Muscle of arm (tissue), 12 donors: Measurements from ENCODE around the gene CSF1. TPM values are rescaled to one million over a fixed set of nuclear protein-coding genes. Genes with fewer than 3 reads are reported as not detected.

Experiments
- DNase-seq: peaks from one replicate; pipeline ENCODE4 v3.0.0-alpha.2; 2013
- polyA plus RNA-seq, 12 donors: library from polyadenylated mRNA; unstranded; fragments of 120-200 nt; gene quantifications; one replicate each; pipeline ENCODE4 v1.2.1, GENCODE V29; 2013; ENCODE audit not compliant: insufficient read length in 12 of 12

Gene CSF1
- polyA plus RNA-seq, 12 donors: 6.0 to 17.8 (median 8.8) TPM; not detected in 1

DNA sequence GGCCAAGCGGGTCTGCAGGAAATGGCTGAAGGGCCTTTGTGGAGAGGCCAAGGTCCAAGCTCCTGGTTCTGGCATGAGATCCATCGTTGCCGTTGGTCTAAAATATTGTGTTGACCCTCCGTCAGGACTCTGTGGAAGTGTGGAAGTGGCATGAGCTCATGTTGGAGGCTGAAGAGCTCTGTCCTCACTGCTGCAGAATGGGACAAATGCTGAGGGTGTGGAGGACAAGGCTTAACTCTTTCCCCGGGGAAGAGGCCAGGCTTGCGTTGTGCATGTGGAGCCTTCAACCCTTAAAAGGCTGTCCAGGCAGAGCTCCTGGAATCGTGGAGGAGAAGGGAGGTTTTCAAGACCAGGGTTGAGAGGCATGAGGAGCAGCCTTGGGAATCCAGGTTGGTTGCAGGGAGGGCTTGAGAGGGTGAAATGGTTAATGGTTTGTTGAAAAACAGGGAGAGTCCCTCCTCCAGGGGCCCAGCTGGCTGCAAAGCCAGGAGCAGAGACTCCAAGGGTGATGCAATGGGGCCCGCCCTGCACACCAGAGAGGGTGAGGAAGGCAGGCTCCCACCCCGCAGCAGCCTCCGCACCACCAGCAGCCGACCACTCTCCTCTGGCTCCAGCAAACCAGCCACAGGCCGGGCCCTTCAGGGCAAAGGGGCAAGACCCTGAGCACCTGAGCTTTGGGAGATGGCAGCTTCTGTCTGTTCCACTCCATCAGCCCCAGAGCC, 67.2 kb downstream of the CSF1 start:
- no peak for DNase-seq

DNA sequence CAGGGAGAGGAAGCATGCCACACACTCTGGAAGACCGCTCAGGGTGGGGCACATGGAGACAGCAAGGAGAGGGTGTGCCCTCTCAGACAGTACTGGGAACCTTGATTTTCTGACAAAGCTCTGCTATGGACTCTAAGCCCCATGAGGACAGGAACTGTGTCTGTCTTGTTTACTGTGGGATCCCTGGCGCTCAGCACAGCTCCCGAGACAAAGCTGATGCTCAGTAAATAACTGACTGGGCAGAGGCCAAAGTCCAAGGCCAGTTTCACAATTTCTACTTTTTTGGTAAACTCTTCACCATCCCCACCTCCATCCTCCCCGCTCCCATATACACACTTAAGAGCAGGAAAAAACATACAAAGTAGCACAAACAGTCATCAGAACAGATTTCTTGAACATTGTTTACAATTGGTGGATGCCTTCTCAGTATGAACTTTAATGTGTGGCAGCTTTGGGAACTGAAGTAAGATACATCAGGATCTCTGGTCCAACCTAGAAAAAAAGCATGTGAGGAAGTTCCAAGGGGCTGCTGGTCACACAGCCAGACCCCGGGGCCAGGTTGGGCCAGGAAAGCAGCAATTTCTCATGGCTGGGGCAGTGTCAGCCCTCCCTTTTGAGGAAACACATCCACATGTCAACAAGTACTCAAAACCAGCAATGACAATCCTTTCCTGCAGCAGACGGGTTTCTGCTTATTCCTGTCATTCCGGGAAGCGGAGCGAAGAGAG, 68.3 kb downstream of the CSF1 start:
- DNase-seq: no peak

DNA sequence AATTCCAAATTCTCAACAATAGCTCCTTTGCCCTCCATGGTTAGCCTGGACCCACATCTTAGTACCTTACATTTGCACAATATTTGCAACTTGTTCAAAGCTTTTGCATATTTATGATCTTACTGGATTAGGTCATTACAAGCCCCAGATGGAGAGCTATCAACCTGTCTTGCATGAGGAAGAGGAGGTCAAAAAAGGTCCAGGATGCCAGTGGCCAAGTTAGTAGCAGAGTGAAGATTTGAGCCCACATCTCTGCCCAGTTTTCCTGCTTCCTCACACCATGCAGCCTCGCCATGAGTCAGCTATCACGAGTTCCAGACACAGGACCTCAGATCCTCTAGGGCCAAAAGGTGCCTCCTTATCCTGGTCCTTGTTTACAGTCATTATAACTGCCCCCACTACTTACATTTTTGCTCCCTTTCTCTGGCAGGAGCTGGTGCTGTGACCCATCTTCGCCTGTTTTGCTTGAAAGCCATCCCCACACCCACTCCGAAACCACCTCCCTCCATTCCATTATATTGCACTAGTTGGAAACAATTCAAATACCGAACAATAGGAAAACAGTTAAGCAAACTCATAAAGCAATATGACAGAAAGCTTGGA, 68.9 kb downstream of the CSF1 start:
- no peak for DNase-seq

Other genes starting within 250 kb of the CSF1 start
- 100 to 1,000 TPM in 11 of 12 donors, not detected in 1; 122 to 195 (median 169) TPM for gene GSTM2, start 242.8 kb upstream of the CSF1 start, polyA plus RNA-seq
- 10 to 100 TPM in 6 of 12 donors, 1 to 10 TPM in 2, under 1 TPM in 3, not detected in 1; 0.39 to 89.9 (median 48.3) TPM for gene GSTM1, start 223.0 kb upstream of the CSF1 start, polyA plus RNA-seq
- 10 to 100 TPM in 11 of 12 donors, not detected in 1; 10.2 to 32.5 (median 24.9) TPM for gene GSTM5, start 198.6 kb upstream of the CSF1 start, polyA plus RNA-seq
- 10 to 100 TPM in 11 of 12 donors, not detected in 1; 17.8 to 60.4 (median 38.3) TPM for gene GSTM3, start 169.8 kb upstream of the CSF1 start, polyA plus RNA-seq
- 10 to 100 TPM in 1 of 12 donors, under 1 TPM in 3, not detected in 8; 0.05 to 15.0 (median 0.31) TPM for gene EPS8L3, start 146.9 kb upstream of the CSF1 start, polyA plus RNA-seq
- gene AHCYL1, start 73.9 kb downstream of the CSF1 start, polyA plus RNA-seq: 10 to 100 TPM in 11 of 12 donors, not detected in 1; 37.6 to 68.3 (median 42.7) TPM
- gene STRIP1, start 123.8 kb downstream of the CSF1 start, polyA plus RNA-seq: 10 to 100 TPM in 11 of 12 donors, not detected in 1; 25.2 to 37.0 (median 28.9) TPM
- 1 to 10 TPM in 1 of 12 donors, under 1 TPM in 1, not detected in 10; 0.10 to 1.2 TPM for gene ALX3, start 159.8 kb downstream of the CSF1 start, polyA plus RNA-seq
- not detected for gene UBL4B, start 201.6 kb downstream of the CSF1 start, polyA plus RNA-seq
- gene SLC6A17, start 239.6 kb downstream of the CSF1 start, polyA plus RNA-seq: 1 to 10 TPM in 1 of 12 donors, under 1 TPM in 9, not detected in 2; 0.32 to 2.2 (median 0.45) TPM